Progenitor cell of endocrine pancreas (in vitro differentiated cells): ENCODE results near the gene LIMK2. TPM values are rescaled to one million over a fixed set of nuclear protein-coding genes. Genes with fewer than 3 reads are reported as not detected.

ENCODE experiments used
- DNase-seq: peaks from one replicate; pipeline ENCODE4 v3.0.0; 2021; ENCODE audit warnings: low spot score; ENCODE audit not compliant: unreplicated experiment
- H3K27ac Mint-ChIP-seq: 2 replicates; pipeline ENCODE4 v1.8.0; 2021; ENCODE audit warnings: mild to moderate bottlenecking, moderate library complexity, mixed read lengths
- H3K27me3 Mint-ChIP-seq: 2 replicates; pipeline ENCODE4 v1.8.0; 2021; ENCODE audit warnings: mixed read lengths
- H3K36me3 Mint-ChIP-seq: 2 replicates; pipeline ENCODE4 v1.8.0; 2022; ENCODE audit warnings: mixed read lengths; ENCODE audit not compliant: insufficient read depth
- H3K4me1 Mint-ChIP-seq: 2 replicates; pipeline ENCODE4 v1.8.0; 2021; ENCODE audit warnings: low read depth, mixed read lengths
- H3K4me3 Mint-ChIP-seq: 2 replicates; pipeline ENCODE4 v1.8.0; 2021; ENCODE audit warnings: low read depth, mild to moderate bottlenecking, moderate library complexity, mixed read lengths
- H3K9me3 Mint-ChIP-seq: 2 replicates; pipeline ENCODE4 v1.8.0; 2021; ENCODE audit warnings: low read depth, mixed read lengths
- CTCF ChIP-seq: fragments of 200-600 bp; sonication (generic); IDR thresholded peaks from one replicate; pipeline ENCODE4 v1.5.0; 2021; ENCODE audit warnings: antibody characterized with exemption, mild to moderate bottlenecking; ENCODE audit not compliant: unreplicated experiment
- total RNA-seq: library from RNA; stranded (reverse); gene quantifications from 2 replicates; pipeline ENCODE4 v1.2.1, GENCODE V29; 2021

The LIMK2 gene
- total RNA-seq, 1 donor from 2014 or later = 44.7 TPM

- no peaks in the 10 kb centered on the region for H3K9me3 Mint-ChIP-seq
- no peak for DNase-seq
- no peak overlapping the region for H3K4me3 Mint-ChIP-seq
- no peak overlapping the region for H3K27ac Mint-ChIP-seq
- no peaks in the 10 kb centered on the region for H3K27me3 Mint-ChIP-seq
- no peak for TF ChIP-seq CTCF
- peaks cover 24% of the 10 kb centered on the region for H3K36me3 Mint-ChIP-seq
- peaks cover 10% of the 10 kb centered on the region for H3K4me1 Mint-ChIP-seq
Measured at GRCh38 chr22:31268281-31268680, 56.2 kb downstream of the LIMK2 start.

- no peak for TF ChIP-seq CTCF
- H3K4me3 Mint-ChIP-seq = no peak overlapping the region
- peaks cover 24% of the 10 kb centered on the region for H3K36me3 Mint-ChIP-seq
Measured at GRCh38 chr22:31269892-31270579, 57.9 kb downstream of the LIMK2 start.

DNA sequence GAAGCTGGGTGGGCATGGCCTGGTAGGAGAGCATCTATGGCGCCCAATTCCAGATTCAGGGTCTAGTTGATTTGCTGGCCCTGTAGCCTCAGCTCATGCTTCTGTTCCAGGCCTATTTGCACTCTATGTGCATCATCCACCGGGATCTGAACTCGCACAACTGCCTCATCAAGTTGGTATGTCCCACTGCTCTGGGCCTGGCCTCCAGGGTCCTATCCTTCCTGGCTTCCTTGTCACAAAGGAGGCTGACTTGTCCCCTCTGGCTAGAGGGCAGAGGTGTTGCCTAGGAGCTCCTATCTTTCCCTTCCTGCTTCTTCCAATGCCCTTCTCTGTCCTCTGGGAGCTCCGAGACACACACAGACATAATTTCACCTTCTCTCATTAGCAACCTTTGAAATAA is 58.9 kb downstream of the LIMK2 start:
- H3K4me1 Mint-ChIP-seq = peaks cover 13% of the 10 kb centered on the region
- H3K4me3 Mint-ChIP-seq = no peak overlapping the region
- H3K27ac Mint-ChIP-seq = peak overlapping the region; percentile 13
- no peak for DNase-seq
- no peaks in the 10 kb centered on the region for H3K9me3 Mint-ChIP-seq
- H3K36me3 Mint-ChIP-seq = peaks cover 25% of the 10 kb centered on the region
- TF ChIP-seq CTCF = no peak
- H3K27me3 Mint-ChIP-seq = no peaks in the 10 kb centered on the region

More at GRCh38 chr22:31269892-31270579, 57.9 kb downstream of the LIMK2 start:
- no peak for DNase-seq
- no peaks in the 10 kb centered on the region for H3K27me3 Mint-ChIP-seq
- H3K4me1 Mint-ChIP-seq = peaks cover 11% of the 10 kb centered on the region
- no peak overlapping the region for H3K27ac Mint-ChIP-seq
- no peaks in the 10 kb centered on the region for H3K9me3 Mint-ChIP-seq

DNA sequence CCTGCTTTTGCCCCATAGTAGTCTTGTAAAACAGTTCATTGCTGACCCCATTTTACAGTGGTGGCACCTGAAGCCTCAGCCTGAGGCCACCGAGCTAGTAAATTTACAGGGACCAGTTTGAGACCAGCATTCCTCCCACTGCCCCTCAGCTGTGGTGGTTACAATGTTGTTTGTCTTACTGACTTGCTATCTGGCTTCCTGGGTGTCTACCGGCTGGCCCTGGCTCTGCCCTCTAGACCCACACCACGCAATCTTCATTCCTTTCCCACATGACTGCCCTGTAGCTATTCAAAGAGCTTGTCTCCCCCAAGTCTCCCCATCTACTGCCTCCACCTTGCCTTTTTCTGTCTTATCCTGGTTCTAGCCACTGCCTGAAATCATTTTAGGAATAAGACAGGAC is 59.4 kb downstream of the LIMK2 start:
- H3K36me3 Mint-ChIP-seq = peaks cover 25% of the 10 kb centered on the region
- no peak overlapping the region for H3K4me3 Mint-ChIP-seq

More for the DNA sequence above, 59.4 kb downstream of the LIMK2 start:
- Mint-ChIP-seq H3K4me1 (peaks cover 13% of the 10 kb centered on the region), H3K27me3 (no peaks in the 10 kb centered on the region), H3K27ac (peak overlapping the region; percentile 13), H3K9me3 (no peaks in the 10 kb centered on the region)
- TF ChIP-seq CTCF = no peak
- no peak for DNase-seq
